ENCODE measurements around the gene DCUN1D4. TPM values are rescaled to one million over a fixed set of nuclear protein-coding genes. Genes with fewer than 3 reads are reported as not detected.

DCUN1D4 gene
- total RNA-seq, 6 experiments from 2014 or later, result 22.6 to 62.4 (median 37.0) TPM

DNA sequence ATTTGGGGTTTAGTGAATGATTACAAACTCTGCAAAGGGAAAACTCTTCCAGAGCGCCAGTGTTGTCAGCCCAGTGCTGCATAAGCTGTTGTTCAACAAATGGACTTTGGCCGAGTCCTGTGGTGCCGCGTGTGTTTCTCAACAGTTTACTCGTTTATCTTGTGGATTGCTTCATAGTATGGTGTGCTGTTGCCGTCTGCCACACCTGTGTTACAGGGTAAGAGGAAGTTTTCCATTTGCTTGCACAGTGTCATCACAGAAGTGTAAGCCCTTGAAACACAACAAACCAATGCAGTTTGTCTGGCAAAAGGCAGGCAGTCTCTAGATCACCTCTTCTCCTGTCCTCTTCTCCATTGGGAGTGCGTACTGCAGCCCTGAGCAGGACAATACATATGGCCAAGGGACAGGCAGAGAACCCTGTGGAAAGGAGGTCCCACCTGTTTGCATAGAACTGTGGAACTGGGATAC, 66.3 kb downstream of the DCUN1D4 start:
- H3K4me3 ChIP-seq, result no peak overlapping the region
- DNase-seq (peak; percentile 73 to 91 (median 86)), ATAC-seq (peak; percentile 92 to 97 (median 95))
- WGBS (ENCODE audit: insufficient coverage, low coverage, low lambda C conversion rate, missing lambda C conversion rate), result 20% methylated on average over 6 of the region's 7 CpGs
- TF ChIP-seq, protein P1, sequence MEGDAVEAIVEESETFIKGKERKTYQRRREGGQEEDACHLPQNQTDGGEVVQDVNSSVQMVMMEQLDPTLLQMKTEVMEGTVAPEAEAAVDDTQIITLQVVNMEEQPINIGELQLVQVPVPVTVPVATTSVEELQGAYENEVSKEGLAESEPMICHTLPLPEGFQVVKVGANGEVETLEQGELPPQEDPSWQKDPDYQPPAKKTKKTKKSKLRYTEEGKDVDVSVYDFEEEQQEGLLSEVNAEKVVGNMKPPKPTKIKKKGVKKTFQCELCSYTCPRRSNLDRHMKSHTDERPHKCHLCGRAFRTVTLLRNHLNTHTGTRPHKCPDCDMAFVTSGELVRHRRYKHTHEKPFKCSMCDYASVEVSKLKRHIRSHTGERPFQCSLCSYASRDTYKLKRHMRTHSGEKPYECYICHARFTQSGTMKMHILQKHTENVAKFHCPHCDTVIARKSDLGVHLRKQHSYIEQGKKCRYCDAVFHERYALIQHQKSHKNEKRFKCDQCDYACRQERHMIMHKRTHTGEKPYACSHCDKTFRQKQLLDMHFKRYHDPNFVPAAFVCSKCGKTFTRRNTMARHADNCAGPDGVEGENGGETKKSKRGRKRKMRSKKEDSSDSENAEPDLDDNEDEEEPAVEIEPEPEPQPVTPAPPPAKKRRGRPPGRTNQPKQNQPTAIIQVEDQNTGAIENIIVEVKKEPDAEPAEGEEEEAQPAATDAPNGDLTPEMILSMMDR (IDR thresholded peaks at IDR 0.05), result no peak
- TF ChIP-seq POLR2A (IDR thresholded peaks at IDR 0.05), result peak; percentile 25
- intact Hi-C loops (cut with DNase I), result loop anchor here in 1 of 2 donors (10.0 kb wide), 1 partner anchor 116 kb away; the partner anchor contains the start of gene LRRC66
- peaks cover 0 to 18% (median 8%) of the 10 kb centered on the region in 4 donors for H3K36me3 ChIP-seq
- H3K9me3 ChIP-seq, result no peaks in the 10 kb centered on the region
- H3K27me3 ChIP-seq, result no peaks in the 10 kb centered on the region
- H3K4me1 ChIP-seq, result peaks cover 0 to 40% (median 14%) of the 10 kb centered on the region in 4 donors
- peak overlapping the region; percentile 30 to 85 (median 80) for H3K27ac ChIP-seq

DNA sequence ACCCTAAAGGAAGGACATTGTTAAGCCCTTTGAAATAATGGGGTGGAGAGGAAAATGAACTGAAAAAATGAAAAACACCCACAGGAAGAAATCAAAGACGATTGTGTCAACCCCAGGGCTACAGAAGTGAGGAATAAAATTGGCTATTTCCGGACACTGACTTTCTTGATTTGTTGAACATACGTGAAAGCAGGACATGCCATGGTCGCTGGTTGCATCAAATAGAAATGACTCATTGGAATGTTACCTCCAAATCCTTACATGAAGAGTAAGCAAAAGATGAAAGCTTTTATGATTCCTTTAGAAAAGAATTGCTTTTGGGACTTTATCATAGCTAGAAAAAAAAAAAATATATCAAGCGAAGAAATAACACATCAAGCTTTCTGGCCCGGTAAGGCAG, 75.3 kb downstream of the DCUN1D4 start:
- 89% methylated on average over 6 of the region's 6 CpGs for WGBS (ENCODE audit: insufficient coverage, low coverage, low lambda C conversion rate, missing lambda C conversion rate)
- H3K36me3 ChIP-seq, result peaks cover 0 to 25% (median 9%) of the 10 kb centered on the region in 4 donors
- ATAC-seq (no peak), DNase-seq (no peak)
- no peaks in the 10 kb centered on the region for H3K27me3 ChIP-seq
- H3K27ac ChIP-seq, result no peak overlapping the region
- TF ChIP-seq POLR2A (IDR thresholded peaks at IDR 0.05), result no peak
- TF ChIP-seq, protein P1 (IDR thresholded peaks at IDR 0.05), result no peak
- no peaks in the 10 kb centered on the region for H3K9me3 ChIP-seq
- no peaks in the 10 kb centered on the region for H3K4me1 ChIP-seq
- intact Hi-C loops (cut with DNase I), result no loop called here
- no peak overlapping the region for H3K4me3 ChIP-seq

DNA sequence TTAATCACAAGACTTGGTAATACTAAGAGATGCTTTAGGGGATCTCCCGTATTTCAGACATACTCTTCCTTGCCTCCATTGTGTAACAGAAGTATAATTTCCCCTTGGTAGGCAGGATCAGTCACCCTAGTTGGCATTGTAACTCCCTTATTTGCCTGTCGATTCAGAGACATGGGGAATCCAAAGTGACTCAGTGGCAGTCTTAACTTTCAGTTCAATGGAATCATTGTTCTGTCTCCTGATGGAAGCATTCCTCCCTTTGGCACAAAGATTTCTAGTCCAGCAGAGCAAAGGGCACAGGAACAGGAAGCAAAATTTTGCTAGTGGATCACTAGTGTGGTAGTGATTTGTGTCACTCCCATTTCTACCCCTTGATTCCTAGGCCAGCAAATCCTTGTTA, 80.4 kb downstream of the DCUN1D4 start:
- intact Hi-C loops (cut with DNase I), result no loop called here
- H3K4me1 ChIP-seq, result peaks cover 0 to 4% (median 0%) of the 10 kb centered on the region in 4 donors
- no peak for ATAC-seq

DNA sequence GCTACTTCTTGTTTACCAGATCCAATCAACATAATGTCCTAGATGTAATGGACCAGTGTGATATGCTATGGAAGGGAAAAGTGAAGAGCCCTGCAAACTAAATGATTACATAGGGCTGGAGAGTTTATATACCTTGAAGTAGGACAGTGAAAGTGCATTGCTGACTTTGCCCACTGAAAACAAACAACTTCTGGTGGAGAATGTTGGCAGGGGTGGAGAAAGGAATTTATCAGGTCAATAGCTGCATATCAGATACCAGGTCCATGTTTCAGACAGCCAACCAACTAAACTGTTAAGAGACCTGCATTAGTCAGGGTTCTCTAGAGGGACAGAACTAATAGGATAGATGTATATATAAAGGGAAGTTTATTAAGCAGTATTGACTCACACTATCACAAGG, 82.4 kb downstream of the DCUN1D4 start:
- TF ChIP-seq, protein P1 (IDR thresholded peaks at IDR 0.05), result no peak
- TF ChIP-seq POLR2A (IDR thresholded peaks at IDR 0.05), result no peak
- intact Hi-C loops (cut with DNase I), result no loop called here
- Histone ChIP-seq H3K4me1 (peaks cover 0 to 4% (median 0%) of the 10 kb centered on the region in 4 donors), H3K27ac (no peak overlapping the region), H3K4me3 (no peak overlapping the region), H3K9me3 (no peaks in the 10 kb centered on the region), H3K36me3 (no peaks in the 10 kb centered on the region), H3K27me3 (no peaks in the 10 kb centered on the region)
- ATAC-seq (peak; percentile 40 to 67 (median 46)), DNase-seq (no peak)

More for the DNA sequence above, 80.4 kb downstream of the DCUN1D4 start:
- Histone ChIP-seq H3K27me3 (no peaks in the 10 kb centered on the region), H3K27ac (no peak overlapping the region), H3K9me3 (no peaks in the 10 kb centered on the region), H3K36me3 (no peaks in the 10 kb centered on the region), H3K4me3 (no peak overlapping the region)
- 81% methylated on average over 2 of the region's 2 CpGs for WGBS (ENCODE audit: insufficient coverage, low coverage, low lambda C conversion rate, missing lambda C conversion rate)
- TF ChIP-seq, protein P1 (IDR thresholded peaks at IDR 0.05), result no peak
- no peak for TF ChIP-seq POLR2A (IDR thresholded peaks at IDR 0.05)
- DNase-seq, result no peak
